Testis (tissue), 3 donors: ENCODE results near the gene ATXN7. TPM values are rescaled to one million over a fixed set of nuclear protein-coding genes. Genes with fewer than 3 reads are reported as not detected.

ENCODE experiments used
- DNase-seq: peaks from one replicate; pipeline ENCODE4 v3.0.0-alpha.2; 2019
- H3K27ac ChIP-seq, 2 donors: fragments of 200-600 bp; sonication (generic); one replicate each; pipeline ENCODE4 v1.5.1; 2019
- H3K27me3 ChIP-seq: fragments of 200-600 bp; sonication (generic); one replicate; pipeline ENCODE4 v1.5.1; 2019
- H3K36me3 ChIP-seq: fragments of 200-600 bp; sonication (generic); one replicate; pipeline ENCODE4 v1.5.1; 2017; ENCODE audit warnings: low read depth; ENCODE audit errors: missing control alignments
- H3K4me1 ChIP-seq: fragments of 200-600 bp; sonication (generic); one replicate; pipeline ENCODE4 v1.5.1; 2019
- H3K4me3 ChIP-seq, 2 donors: fragments of 200-600 bp; sonication (generic); one replicate each; pipeline ENCODE4 v1.5.1; 2017 to 2019
- H3K9me3 ChIP-seq: fragments of 200-600 bp; sonication (generic); one replicate; pipeline ENCODE4 v1.5.1; 2017
- POLR2A ChIP-seq: fragments of 450-650 bp; IDR thresholded peaks from one replicate; pipeline ENCODE4 v1.6.1; 2017; ENCODE audit warnings: antibody characterized with exemption, mild to moderate bottlenecking, moderate library complexity
- WGBS, 2 donors: methylation state at CpG; one replicate each; pipeline ENCODE4 v1.1.5; 2018; 5-methylcytosine and 5-hydroxymethylcytosine counted together
- intact Hi-C: fragments of 100-400 bp; cut with DNase I; formaldehyde crosslinking; loops from one replicate; pipeline ENCODE4 v1.15.1; 2023; ENCODE audit warnings: low total_unique reads
- polyA plus RNA-seq: library from polyadenylated mRNA; stranded (reverse); fragments of 350-450 nt; fragmentation: Illumina TruSeq; extraction: RNeasy Lipid Tissue Mini Kit (QIAGEN cat#74804); gene quantifications from one replicate; pipeline ENCODE4 v1.2.3, GENCODE V29; 2014; ENCODE audit warnings: low read depth, low replicate concordance; ENCODE audit not compliant: insufficient read depth
- total RNA-seq, 2 donors: library from RNA; depleted of rRNA; stranded (reverse); fragments of >200 nt; gene quantifications; one replicate each; pipeline ENCODE4 v1.2.3, GENCODE V29; 2016
- TF ChIP-seq, protein P1 (sequence below), 3 experiments: fragments of 450-650 bp in 2 of 3; fragments of 200-600 bp in 1 of 3; sonication (generic) in 1 of 3; IDR thresholded peaks; one replicate each; pipeline ENCODE4 v1.5.1; 2016 to 2019; ENCODE audit warnings: antibody characterized with exemption in 3 of 3, mild to moderate bottlenecking in 2 of 3, moderate library complexity in 1 of 3

Gene ATXN7
- total and polyA plus RNA-seq, 3 donors from 2014 or later = 30.9 to 47.6 (median 46.0) TPM

DNA sequence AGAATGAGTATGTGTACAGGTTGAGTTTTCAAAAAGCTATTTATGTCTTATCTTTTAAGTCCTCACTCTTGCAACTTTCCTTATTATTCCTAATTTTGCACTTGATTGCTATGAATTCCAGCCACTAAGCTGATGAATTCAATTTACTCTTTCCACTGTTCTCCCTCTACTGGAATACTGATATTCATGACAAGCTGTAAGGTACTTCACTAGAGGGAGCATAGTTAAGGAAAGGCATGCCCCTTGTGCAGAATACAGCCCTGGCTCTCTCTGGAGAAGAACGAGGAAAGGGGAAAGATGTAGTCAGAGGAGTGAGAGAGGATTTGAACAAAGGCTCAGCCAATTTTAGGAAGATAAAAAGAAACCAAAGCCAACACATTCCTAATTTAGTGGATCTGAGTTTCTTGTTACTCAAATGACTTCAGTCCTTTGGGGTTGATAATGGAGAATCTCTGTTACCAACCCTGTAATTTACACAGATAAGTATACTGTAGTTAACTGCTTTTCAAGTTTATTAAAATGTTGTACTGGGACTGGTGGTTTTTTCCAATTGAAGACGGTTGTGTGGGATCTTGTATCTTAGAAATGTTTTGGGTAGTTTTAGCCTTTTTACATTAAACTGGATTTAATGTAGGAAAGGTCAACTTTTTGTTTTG lies 44.5 kb downstream of the ATXN7 start:
- TF ChIP-seq, protein P1, sequence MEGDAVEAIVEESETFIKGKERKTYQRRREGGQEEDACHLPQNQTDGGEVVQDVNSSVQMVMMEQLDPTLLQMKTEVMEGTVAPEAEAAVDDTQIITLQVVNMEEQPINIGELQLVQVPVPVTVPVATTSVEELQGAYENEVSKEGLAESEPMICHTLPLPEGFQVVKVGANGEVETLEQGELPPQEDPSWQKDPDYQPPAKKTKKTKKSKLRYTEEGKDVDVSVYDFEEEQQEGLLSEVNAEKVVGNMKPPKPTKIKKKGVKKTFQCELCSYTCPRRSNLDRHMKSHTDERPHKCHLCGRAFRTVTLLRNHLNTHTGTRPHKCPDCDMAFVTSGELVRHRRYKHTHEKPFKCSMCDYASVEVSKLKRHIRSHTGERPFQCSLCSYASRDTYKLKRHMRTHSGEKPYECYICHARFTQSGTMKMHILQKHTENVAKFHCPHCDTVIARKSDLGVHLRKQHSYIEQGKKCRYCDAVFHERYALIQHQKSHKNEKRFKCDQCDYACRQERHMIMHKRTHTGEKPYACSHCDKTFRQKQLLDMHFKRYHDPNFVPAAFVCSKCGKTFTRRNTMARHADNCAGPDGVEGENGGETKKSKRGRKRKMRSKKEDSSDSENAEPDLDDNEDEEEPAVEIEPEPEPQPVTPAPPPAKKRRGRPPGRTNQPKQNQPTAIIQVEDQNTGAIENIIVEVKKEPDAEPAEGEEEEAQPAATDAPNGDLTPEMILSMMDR (IDR thresholded peaks at IDR 0.05) = peak in 2 of 3 experiments; percentile 2 to 18
- TF ChIP-seq POLR2A = no peak
- H3K4me1 ChIP-seq = peaks cover 10% of the 10 kb centered on the region
- no peak for DNase-seq
- no peak overlapping the region for H3K27ac ChIP-seq
- H3K27me3 ChIP-seq = no peaks in the 10 kb centered on the region
- H3K9me3 ChIP-seq = no peaks in the 10 kb centered on the region
- no peaks in the 10 kb centered on the region for H3K36me3 ChIP-seq
- WGBS, 2 donors = 32 to 50% methylated on average over 2 of the region's 2 CpGs
- no peak overlapping the region for H3K4me3 ChIP-seq
- intact Hi-C loops = no loop called here

DNA sequence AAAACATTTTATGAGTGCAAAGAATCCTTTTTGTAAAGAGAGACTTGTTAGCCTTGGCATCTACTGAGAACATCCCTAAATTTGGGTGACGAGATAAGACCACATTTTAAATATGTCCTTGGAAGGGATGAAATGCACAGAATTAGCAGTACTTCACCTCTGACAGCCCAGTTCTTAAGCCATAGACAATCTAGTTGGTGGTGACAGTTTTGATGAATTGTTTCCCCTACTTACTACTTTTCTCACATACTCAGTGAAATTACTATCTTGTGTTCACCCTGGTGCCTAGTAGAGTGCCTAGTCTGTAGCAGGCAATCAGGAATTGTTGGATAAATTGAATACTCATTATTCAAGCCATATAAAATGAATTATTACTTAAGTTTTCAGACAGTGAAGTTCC lies 45.1 kb downstream of the ATXN7 start:
- no peak overlapping the region for H3K4me3 ChIP-seq
- H3K4me1 ChIP-seq = peaks cover 15% of the 10 kb centered on the region
- no peaks in the 10 kb centered on the region for H3K27me3 ChIP-seq
- H3K36me3 ChIP-seq = no peaks in the 10 kb centered on the region
- no peak for DNase-seq
- 31 to 68% methylated on average over 1 of the region's 1 CpG for WGBS, 2 donors
- no peak for TF ChIP-seq POLR2A
- TF ChIP-seq, protein P1 (IDR thresholded peaks at IDR 0.05) = no peak
- H3K9me3 ChIP-seq = no peaks in the 10 kb centered on the region
- intact Hi-C loops = no loop called here
- H3K27ac ChIP-seq = no peak overlapping the region

DNA sequence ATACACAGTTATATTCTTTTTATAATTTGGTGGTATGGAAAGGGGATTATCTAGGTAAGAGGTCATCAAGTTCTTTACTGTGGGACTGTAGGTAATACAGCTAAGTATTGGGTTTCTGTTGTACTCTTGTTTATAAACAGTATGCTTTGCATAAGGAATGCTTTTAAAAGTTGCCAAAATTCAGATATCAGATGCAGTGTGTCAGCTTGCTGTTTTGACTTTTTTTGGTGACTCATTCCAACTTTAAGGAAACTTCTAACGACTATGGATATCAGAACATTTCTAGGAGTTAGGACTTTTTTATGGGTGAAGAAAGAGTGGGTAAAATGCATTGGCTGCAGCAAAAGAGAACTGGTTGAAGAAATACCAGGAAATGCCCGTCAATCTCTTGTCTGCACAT lies 45.8 kb downstream of the ATXN7 start:
- 77% methylated on average over 2 of the region's 2 CpGs for WGBS, 2 donors
- no peak for TF ChIP-seq POLR2A
- TF ChIP-seq, protein P1 (IDR thresholded peaks at IDR 0.05) = no peak
- DNase-seq = no peak
- H3K4me3 ChIP-seq = no peak overlapping the region
- peaks cover 18% of the 10 kb centered on the region for H3K4me1 ChIP-seq
- no peaks in the 10 kb centered on the region for H3K27me3 ChIP-seq
- H3K36me3 ChIP-seq = no peaks in the 10 kb centered on the region
- intact Hi-C loops = no loop called here
- no peak overlapping the region for H3K27ac ChIP-seq
- H3K9me3 ChIP-seq = no peaks in the 10 kb centered on the region

DNA sequence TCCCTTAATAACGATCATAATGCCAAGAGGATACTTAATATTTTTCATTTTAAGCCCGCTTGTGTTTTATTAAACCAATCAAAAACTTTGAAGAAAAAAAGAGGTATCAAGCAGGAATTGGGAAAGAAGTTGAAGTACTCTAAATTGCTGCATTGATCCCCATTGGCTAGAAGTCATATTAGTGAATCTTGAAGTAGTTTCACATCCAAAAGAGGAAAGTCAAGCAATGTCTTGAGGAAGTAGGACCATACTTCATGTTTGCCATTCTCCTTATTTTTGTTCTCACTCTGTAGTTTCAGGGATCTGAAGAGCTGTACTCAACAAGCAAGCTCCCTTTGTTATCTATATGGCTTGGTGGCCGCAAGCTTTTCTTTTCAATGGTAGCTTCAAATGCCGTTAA lies 46.3 kb downstream of the ATXN7 start:
- TF ChIP-seq, protein P1 (IDR thresholded peaks at IDR 0.05) = no peak
- no peak for TF ChIP-seq POLR2A
- Histone ChIP-seq H3K4me1 (peaks cover 18% of the 10 kb centered on the region), H3K27ac (no peak overlapping the region), H3K4me3 (no peak overlapping the region), H3K27me3 (no peaks in the 10 kb centered on the region), H3K36me3 (no peaks in the 10 kb centered on the region), H3K9me3 (no peaks in the 10 kb centered on the region)
- WGBS, 2 donors = 92 to 95% methylated on average over 4 of the region's 4 CpGs
- DNase-seq = no peak
- intact Hi-C loops = no loop called here

DNA sequence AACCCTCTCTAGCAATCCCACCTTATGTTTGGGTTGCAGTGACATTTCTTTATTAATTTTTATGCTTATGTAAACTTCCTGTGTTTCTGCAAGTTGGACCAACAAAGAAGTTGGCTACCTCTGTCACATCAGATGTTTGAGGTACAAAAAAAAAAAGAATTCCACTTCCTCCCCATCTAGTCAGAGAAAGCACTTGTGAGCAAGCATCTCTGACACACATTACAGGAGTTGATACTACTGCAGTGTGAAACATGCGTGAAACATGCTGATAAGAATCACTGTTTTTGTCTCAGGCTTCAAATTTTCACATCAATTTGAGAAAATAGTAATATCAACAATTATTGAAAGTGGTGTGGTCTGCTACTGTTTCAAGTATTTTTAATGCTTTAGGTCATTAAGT lies 47.2 kb downstream of the ATXN7 start:
- Histone ChIP-seq H3K9me3 (no peaks in the 10 kb centered on the region), H3K4me1 (peaks cover 18% of the 10 kb centered on the region), H3K4me3 (no peak overlapping the region), H3K36me3 (no peaks in the 10 kb centered on the region), H3K27ac (no peak overlapping the region), H3K27me3 (no peaks in the 10 kb centered on the region)
- intact Hi-C loops = no loop called here
- no peak for DNase-seq
- TF ChIP-seq, protein P1 (IDR thresholded peaks at IDR 0.05) = no peak
- no peak for TF ChIP-seq POLR2A
- 29 to 42% methylated on average over 1 of the region's 1 CpG for WGBS, 2 donors
